ENCODE results near the gene ATP5IF1.
A peak's percentile ranks its signal among the peaks of the same experiment; 100 is the strongest.

ATP5IF1 gene

GRCh38 chr1:28209700-28210099 is 26.2 kb upstream of the ATP5IF1 start:
- no peak overlapping the region for H3K4me3 ChIP-seq (ENCODE audit: insufficient read length, low read depth)
- no peaks in the 10 kb centered on the region for H3K27me3 ChIP-seq (ENCODE audit: insufficient read depth, insufficient read length)
- no peak for DNase-seq (ENCODE audit: low read depth, low spot score)
- H3K9me3 ChIP-seq (ENCODE audit: insufficient read depth, low read length) = no peaks in the 10 kb centered on the region
- H3K36me3 ChIP-seq (ENCODE audit: insufficient read depth, insufficient read length, low read length) = peaks cover 87% of the 10 kb centered on the region
- no peak for TF ChIP-seq ZNF274 (IDR thresholded peaks at IDR 0.05; ENCODE audit: low read depth, low read length)
- TF ChIP-seq SUZ12 (IDR thresholded peaks at IDR 0.05; ENCODE audit: extremely low read depth, insufficient read depth, insufficient read length) = no peak
- no peak for TF ChIP-seq YY1 (IDR thresholded peaks at IDR 0.05; ENCODE audit: insufficient read depth, insufficient read length)
- no peaks in the 10 kb centered on the region for H3K4me1 ChIP-seq (ENCODE audit: insufficient read depth, insufficient read length)
- no peak overlapping the region for H3K9ac ChIP-seq (ENCODE audit: insufficient read length, low read depth)

DNA sequence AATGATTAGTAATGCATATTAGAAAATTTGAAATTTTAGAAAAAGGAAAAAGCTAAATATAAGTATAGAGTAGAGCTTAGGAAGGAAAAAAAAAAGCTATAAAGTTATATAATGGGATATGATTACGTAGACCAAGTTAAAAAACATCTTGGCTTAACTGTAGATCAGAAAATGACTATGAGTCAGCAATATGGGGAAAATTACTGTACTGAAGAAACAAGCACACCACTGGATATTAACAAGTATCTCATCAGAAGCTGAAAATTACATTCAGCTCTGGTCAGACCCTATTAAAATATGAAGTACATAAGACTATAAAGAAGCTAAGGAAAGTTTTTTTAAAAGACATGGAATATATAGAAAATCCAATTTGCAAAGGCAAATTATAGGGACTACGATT is 22.6 kb upstream of the ATP5IF1 start:
- Histone ChIP-seq H3K4me1 (ENCODE audit: insufficient read depth, insufficient read length) (no peaks in the 10 kb centered on the region), H3K9ac (ENCODE audit: insufficient read length, low read depth) (no peak overlapping the region), H3K27me3 (ENCODE audit: insufficient read depth, insufficient read length) (no peaks in the 10 kb centered on the region), H3K9me3 (ENCODE audit: insufficient read depth, low read length) (no peaks in the 10 kb centered on the region), H3K4me3 (ENCODE audit: insufficient read length, low read depth) (no peak overlapping the region), H3K36me3 (ENCODE audit: insufficient read depth, insufficient read length, low read length) (peaks cover 71% of the 10 kb centered on the region)
- DNase-seq (ENCODE audit: low read depth, low spot score) = no peak
- TF ChIP-seq YY1 (IDR thresholded peaks at IDR 0.05; ENCODE audit: insufficient read depth, insufficient read length) (no peak), ZNF274 (IDR thresholded peaks at IDR 0.05; ENCODE audit: low read depth, low read length) (no peak), SUZ12 (IDR thresholded peaks at IDR 0.05; ENCODE audit: extremely low read depth, insufficient read depth, insufficient read length) (no peak)

DNA sequence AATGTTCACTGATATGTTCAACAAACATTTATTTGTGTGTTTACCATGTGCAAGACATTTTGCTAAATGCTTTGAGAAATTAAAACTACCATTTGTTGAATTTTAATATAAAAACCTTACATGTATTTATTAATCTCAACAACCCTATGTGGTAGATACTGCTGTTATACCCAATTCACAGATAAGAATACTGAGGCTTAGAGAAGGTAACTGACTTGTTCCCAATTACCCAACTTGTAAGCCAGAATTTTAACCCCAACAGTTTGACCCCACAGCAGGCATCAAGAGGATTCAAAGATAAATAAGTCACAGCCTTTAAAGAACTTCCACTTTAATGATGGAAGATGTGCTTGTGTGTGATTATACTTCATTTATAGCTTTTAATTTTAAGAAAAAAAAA is 6.8 kb upstream of the ATP5IF1 start:
- H3K36me3 ChIP-seq (ENCODE audit: insufficient read depth, insufficient read length, low read length) = peaks cover 71% of the 10 kb centered on the region
- TF ChIP-seq YY1 (IDR thresholded peaks at IDR 0.05; ENCODE audit: insufficient read depth, insufficient read length) = no peak
- no peak for TF ChIP-seq ZNF274 (IDR thresholded peaks at IDR 0.05; ENCODE audit: low read depth, low read length)
- TF ChIP-seq SUZ12 (IDR thresholded peaks at IDR 0.05; ENCODE audit: extremely low read depth, insufficient read depth, insufficient read length) = no peak
- no peak overlapping the region for H3K9ac ChIP-seq (ENCODE audit: insufficient read length, low read depth)
- H3K27me3 ChIP-seq (ENCODE audit: insufficient read depth, insufficient read length) = no peaks in the 10 kb centered on the region
- no peak for DNase-seq (ENCODE audit: low read depth, low spot score)
- H3K9me3 ChIP-seq (ENCODE audit: insufficient read depth, low read length) = no peaks in the 10 kb centered on the region
- no peaks in the 10 kb centered on the region for H3K4me1 ChIP-seq (ENCODE audit: insufficient read depth, insufficient read length)
- no peak overlapping the region for H3K4me3 ChIP-seq (ENCODE audit: insufficient read length, low read depth)

GRCh38 chr1:28229996-28230395 is 5.9 kb upstream of the ATP5IF1 start:
- TF ChIP-seq SUZ12 (IDR thresholded peaks at IDR 0.05; ENCODE audit: extremely low read depth, insufficient read depth, insufficient read length) (no peak), YY1 (IDR thresholded peaks at IDR 0.05; ENCODE audit: insufficient read depth, insufficient read length) (no peak), ZNF274 (IDR thresholded peaks at IDR 0.05; ENCODE audit: low read depth, low read length) (no peak)
- Histone ChIP-seq H3K4me1 (ENCODE audit: insufficient read depth, insufficient read length) (no peaks in the 10 kb centered on the region), H3K9me3 (ENCODE audit: insufficient read depth, low read length) (no peaks in the 10 kb centered on the region), H3K4me3 (ENCODE audit: insufficient read length, low read depth) (no peak overlapping the region), H3K27me3 (ENCODE audit: insufficient read depth, insufficient read length) (no peaks in the 10 kb centered on the region), H3K36me3 (ENCODE audit: insufficient read depth, insufficient read length, low read length) (peaks cover 63% of the 10 kb centered on the region), H3K9ac (ENCODE audit: insufficient read length, low read depth) (no peak overlapping the region)
- DNase-seq (ENCODE audit: low read depth, low spot score) = no peak

GRCh38 chr1:28232558-28233263 is 3.2 kb upstream of the ATP5IF1 start, which contains the start of gene DNAJC8:
Gene DNAJC8 (minus strand): TSS chr1:28233029. CDS start chr1:28232998, 31 bp downstream.
- peak; percentile 96 for DNase-seq (ENCODE audit: low read depth, low spot score)
- H3K9me3 ChIP-seq (ENCODE audit: insufficient read depth, low read length) = no peaks in the 10 kb centered on the region
- H3K4me1 ChIP-seq (ENCODE audit: insufficient read depth, insufficient read length) = no peaks in the 10 kb centered on the region

GRCh38 chr1:28233264-28233606 is 2.7 kb upstream of the ATP5IF1 start:
- Histone ChIP-seq H3K4me1 (ENCODE audit: insufficient read depth, insufficient read length) (no peaks in the 10 kb centered on the region), H3K4me3 (ENCODE audit: insufficient read length, low read depth) (no peak overlapping the region), H3K9me3 (ENCODE audit: insufficient read depth, low read length) (no peaks in the 10 kb centered on the region), H3K9ac (ENCODE audit: insufficient read length, low read depth) (no peak overlapping the region), H3K36me3 (ENCODE audit: insufficient read depth, insufficient read length, low read length) (peaks cover 48% of the 10 kb centered on the region), H3K27me3 (ENCODE audit: insufficient read depth, insufficient read length) (no peaks in the 10 kb centered on the region)
- TF ChIP-seq YY1 (IDR thresholded peaks at IDR 0.05; ENCODE audit: insufficient read depth, insufficient read length) = no peak
- TF ChIP-seq SUZ12 (IDR thresholded peaks at IDR 0.05; ENCODE audit: extremely low read depth, insufficient read depth, insufficient read length) = no peak
- no peak for TF ChIP-seq ZNF274 (IDR thresholded peaks at IDR 0.05; ENCODE audit: low read depth, low read length)
- no peak for DNase-seq (ENCODE audit: low read depth, low spot score)

More at GRCh38 chr1:28232558-28233263, 3.2 kb upstream of the ATP5IF1 start, which contains the start of gene DNAJC8:
- Histone ChIP-seq H3K36me3 (ENCODE audit: insufficient read depth, insufficient read length, low read length) (peaks cover 48% of the 10 kb centered on the region), H3K27me3 (ENCODE audit: insufficient read depth, insufficient read length) (no peaks in the 10 kb centered on the region), H3K4me3 (ENCODE audit: insufficient read length, low read depth) (peak within 1 kb of the TSS; percentile 100), H3K9ac (ENCODE audit: insufficient read length, low read depth) (peak within 1 kb of the TSS; percentile 100)
- TF ChIP-seq ZNF274 (IDR thresholded peaks at IDR 0.05; ENCODE audit: low read depth, low read length) (no peak), YY1 (IDR thresholded peaks at IDR 0.05; ENCODE audit: insufficient read depth, insufficient read length) (peak; percentile 91)

GRCh38 chr1:28236656-28237322 is 865 bp downstream of the ATP5IF1 start:
- Histone ChIP-seq H3K27me3 (ENCODE audit: insufficient read depth, insufficient read length) (no peaks in the 10 kb centered on the region), H3K4me3 (ENCODE audit: insufficient read length, low read depth) (peak overlapping the region; percentile 99), H3K9me3 (ENCODE audit: insufficient read depth, low read length) (no peaks in the 10 kb centered on the region), H3K9ac (ENCODE audit: insufficient read length, low read depth) (peak overlapping the region; percentile 100), H3K36me3 (ENCODE audit: insufficient read depth, insufficient read length, low read length) (peaks cover 30% of the 10 kb centered on the region), H3K4me1 (ENCODE audit: insufficient read depth, insufficient read length) (no peaks in the 10 kb centered on the region)
- no peak for DNase-seq (ENCODE audit: low read depth, low spot score)
- no peak for TF ChIP-seq ZNF274 (IDR thresholded peaks at IDR 0.05; ENCODE audit: low read depth, low read length)
- no peak for TF ChIP-seq YY1 (IDR thresholded peaks at IDR 0.05; ENCODE audit: insufficient read depth, insufficient read length)
- TF ChIP-seq SUZ12 (IDR thresholded peaks at IDR 0.05; ENCODE audit: extremely low read depth, insufficient read depth, insufficient read length) = no peak
